ENCODE data around the gene GPR61.

- TF ChIP-seq CTCF (IDR thresholded peaks at IDR 0.05; ENCODE audit: poor library complexity, severe bottlenecking) (no peak), RAD21 (conservative IDR thresholded peaks at IDR 0.05) (no peak), REST (IDR thresholded peaks at IDR 0.05; ENCODE audit: borderline replicate concordance) (no peak), SMC3 (conservative IDR thresholded peaks at IDR 0.05; ENCODE audit: poor library complexity) (no peak), TAF1 (IDR thresholded peaks at IDR 0.05; ENCODE audit: low read depth) (no peak), POLR2AphosphoS5 (IDR thresholded peaks at IDR 0.05) (no peak)
These were observed 35.7 kb upstream of the GPR61 start for GRCh38 chr1:109503935-109504334.
